Inflammatory macrophage treated with lipopolysaccharide for 4 hours (primary cell): ENCODE measurements around the gene RHOBTB3.
"Not testable (repeated sequence)": the region's sequence is repeated elsewhere in the genome, so short reads cannot be mapped to it uniquely, and the experiment has no call there.

Experiments used
- DNase-seq: peaks from one replicate; pipeline ENCODE4 v3.0.0-alpha.2; 2020

The RHOBTB3 gene

DNA sequence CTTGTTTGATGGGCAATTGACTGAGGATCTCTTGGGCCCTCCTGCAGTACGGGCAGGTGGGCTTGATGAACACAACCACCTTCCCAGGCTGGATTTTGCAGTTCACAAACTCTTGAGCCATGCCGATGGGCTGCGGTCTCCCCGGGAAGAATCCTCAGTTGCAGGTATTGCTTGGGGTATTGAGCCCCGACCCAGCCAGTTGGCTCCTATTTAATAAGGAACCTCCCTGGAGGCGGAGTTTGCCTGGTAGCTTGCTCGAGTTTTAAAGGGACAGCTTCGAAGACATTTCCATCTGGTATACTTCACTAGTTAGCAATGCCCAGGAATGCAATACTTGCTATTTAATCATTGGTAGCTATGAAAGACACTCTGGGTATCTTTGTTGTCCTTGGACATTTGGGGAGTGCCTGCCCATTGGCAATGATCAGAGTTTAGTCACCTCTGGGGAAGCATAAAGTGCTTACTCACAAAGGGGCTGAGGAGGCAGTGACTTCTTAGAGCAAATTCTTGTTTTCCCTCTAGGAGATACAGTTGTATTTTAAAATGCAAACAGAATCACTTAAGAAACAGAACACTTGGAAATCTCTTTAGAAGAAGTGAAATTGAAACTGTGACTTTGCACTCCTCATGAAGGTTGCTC, 91.5 kb downstream of the RHOBTB3 start, which contains the start of gene GLRX:
GLRX (minus strand) TSS at position 185 of the 640 bp plus-strand sequence; CDS start at position 121, 64 bp downstream.
- DNase-seq, result peak; percentile 81

DNA sequence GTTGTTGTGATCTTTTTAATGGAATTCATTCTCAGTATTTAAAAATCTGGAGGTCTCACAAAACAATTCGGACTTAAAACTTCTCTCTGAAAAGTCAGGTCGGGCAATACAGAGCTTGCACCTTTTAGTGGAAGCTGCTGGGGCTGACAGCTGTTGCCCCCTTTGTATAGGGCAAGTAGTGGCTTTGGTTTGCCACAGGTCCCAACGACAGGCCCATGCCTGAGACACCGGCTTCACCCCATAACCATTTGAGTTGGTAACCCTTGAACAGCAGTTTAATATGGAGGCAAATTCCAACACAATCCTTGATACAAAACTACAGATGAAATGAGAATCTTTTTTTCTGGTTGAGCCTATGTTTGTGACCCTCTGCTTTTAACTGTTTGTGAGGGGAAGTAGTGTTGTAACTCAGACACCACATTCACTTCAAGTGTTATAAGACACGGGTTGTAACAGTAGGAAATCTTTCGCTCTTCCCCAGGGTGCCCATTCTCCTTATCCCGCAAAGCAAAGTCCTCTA, 92.1 kb downstream of the RHOBTB3 start:
- no peak for DNase-seq

DNA sequence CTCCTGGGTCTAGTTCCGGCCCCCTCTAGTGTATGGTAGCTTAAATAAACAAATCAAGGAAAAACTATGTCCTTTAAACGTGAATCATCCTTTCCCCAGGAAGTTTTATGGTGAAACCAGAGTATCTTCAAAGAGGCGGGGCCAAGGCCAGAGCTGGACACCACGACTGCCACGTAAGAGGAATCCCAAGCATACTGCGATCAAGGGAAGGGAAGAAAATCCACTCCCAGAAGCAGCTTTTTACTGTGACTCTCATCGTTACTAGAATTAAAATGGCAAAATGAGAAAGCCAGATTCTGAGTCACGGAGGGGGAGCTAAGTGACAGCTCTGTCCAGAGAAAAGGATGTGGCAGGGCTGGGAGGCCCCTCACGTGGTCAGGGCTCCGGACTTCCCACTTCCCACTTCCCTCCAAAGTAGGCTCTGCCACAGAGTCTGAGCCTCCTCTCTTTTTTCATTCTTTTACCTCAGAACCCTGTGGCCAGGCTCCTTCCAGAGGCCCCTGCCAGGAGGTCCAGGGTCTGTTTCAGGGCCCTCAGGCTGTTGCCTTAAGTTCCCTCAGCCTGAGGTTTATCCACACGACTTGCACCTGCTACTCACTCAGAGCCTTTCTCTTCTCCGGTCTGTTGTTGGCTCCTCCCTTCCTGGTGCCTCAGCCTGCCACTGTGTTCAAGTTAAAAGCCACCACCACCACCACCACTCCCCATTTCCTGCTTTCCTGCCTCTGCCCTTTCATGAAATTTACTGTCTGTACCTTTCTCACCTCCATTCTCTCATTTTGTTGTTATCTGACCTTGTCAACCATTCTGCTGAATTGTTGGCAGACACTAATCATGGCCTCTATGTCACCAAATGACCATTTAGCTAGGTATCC, 92.8 kb downstream of the RHOBTB3 start:
- DNase-seq, result peak; percentile 94

GRCh38 chr5:95824747-95825146, 93.6 kb downstream of the RHOBTB3 start:
- DNase-seq, result no peak

- DNase-seq, result peak; percentile 35
These were observed 94.4 kb downstream of the RHOBTB3 start for GRCh38 chr5:95825495-95825894.

GRCh38 chr5:95826949-95827891, 96.1 kb downstream of the RHOBTB3 start:
- DNase-seq, result peak; percentile 66

DNA sequence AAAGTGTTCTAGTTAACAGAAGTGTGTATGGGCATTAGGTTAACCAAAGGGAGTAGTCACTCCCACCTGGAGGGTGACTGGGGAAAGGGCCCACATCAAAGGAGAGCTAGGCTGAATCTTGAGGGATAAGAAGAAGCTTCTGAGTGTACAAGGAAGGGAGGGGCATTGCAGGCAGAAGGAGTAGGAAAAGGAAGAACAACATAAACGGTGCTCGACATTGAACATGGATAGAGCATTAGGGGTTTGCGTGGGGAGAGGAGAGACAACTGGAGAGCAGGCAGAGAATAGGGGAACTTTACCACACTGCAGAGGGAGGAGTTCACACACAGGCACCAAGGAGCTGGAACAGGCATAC, 96.7 kb downstream of the RHOBTB3 start:
- peak; percentile 22 for DNase-seq

- no peak for DNase-seq
These were observed 99.1 kb downstream of the RHOBTB3 start for GRCh38 chr5:95830226-95830625.

DNA sequence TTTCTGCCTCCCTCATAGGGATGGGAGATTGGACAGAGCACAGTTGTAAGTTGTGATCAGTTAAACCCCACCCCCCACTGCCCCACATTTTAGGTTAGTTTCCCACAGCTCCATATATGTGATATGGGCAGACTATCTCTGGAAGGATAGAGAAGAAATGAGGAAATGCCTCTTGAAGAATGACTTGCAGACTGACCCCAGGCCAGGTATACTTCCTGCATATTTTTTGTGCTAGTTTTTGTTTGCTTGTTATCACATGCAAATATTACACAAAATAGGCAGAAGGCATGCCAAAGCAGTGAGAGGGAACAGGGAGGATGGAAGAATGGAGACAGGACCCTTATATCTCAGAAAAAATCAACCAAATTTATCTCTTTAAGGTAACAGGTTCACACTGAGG, 101.5 kb downstream of the RHOBTB3 start:
- no peak for DNase-seq

DNA sequence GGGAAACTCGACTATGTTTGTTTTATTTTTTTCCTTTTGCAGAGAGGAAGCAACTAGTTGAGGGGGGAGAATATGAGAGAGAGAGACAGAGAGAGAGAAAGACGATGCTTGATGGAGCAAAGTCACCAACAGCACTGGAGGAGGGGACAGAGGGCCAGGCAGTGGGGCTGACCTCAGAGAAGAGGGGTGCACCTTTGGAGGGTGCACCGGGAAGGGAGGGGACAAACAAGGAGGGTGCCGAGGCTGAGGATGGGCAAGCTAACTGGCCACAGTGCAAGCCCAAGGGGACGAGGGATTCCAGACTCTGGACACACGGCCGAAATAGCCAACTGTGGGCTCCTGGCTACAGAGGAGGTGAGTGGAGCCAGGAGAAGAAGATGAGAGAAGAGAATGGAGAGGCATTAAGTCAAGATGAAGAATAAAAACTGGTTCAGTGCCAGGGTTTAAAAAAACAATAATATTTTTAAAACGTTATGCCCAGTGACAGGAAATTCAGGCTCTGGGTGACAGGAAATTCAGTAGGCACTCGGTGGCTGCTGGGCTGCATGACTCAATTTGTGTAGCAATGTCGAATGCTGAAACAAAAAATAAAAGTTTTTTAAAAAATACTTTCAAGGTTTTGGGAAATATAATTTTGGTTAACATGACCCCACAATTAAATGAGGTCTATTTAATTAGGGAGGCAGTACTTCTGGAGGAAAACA, 104.7 kb downstream of the RHOBTB3 start:
- DNase-seq, result peak; percentile 72

DNA sequence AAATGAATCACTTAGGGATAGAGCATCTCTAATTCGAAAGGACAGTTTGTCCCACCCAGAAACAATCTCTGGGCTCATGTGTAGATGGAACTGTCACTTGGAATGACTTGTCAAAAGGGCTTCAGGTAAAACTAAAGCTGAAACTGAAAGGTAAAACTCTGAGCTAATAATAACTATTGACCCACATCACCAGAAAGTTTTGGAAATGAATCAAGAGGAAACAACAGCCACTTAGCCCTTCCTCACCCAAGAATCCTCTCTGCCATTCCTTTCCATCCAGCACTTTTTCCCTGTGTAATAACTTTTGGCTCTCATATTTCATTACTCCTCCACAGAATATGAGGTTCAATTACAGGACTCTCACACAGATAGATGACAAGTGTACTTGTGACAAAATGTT, 105.4 kb downstream of the RHOBTB3 start:
- DNase-seq, result peak; percentile 50

- not testable (repeated sequence) for DNase-seq
These were observed 105.8 kb downstream of the RHOBTB3 start for GRCh38 chr5:95836971-95837370.

DNA sequence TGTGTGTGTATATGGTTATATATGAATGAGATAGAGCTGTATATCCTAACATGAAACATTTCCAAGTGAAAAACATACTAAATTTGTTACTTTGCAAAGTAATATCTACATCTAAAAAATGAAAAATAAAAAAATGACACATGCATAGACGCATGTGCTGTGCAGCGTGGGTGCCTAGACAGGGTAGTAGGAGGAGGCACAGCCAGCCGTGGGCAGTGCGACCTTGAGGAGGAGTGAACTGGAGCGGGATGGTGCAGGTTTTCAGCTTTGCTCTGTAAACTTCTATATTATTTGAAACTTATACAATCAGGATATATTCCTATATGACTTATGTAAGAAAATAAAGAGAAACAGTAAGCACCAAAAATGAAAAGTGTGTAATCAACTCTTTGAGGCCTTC, 106.4 kb downstream of the RHOBTB3 start:
- no peak for DNase-seq

DNA sequence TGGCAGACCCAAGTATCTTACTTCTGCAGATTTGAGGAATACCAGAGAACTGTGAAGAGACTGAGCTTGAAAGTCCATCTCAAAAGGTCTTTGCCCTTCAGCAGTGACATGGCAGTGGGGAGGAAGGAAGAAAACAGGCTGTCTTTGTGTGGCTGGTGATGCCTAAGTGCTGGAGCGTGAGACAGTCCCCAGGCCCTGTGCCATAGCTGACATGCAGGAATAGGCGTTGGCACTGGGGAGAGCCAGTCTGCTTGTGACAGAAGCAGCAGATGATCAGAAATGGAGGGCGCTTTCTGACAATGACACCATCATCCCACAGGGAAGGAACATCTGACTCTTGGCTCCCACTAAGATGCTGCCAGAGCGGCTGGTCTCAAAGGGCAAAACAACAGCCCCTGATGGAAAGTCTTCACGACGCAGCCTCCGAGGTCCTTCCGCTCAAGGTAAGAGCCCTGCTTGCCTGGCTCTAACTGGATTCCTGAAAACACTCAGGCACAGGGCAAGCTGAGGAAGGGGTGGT, 106.9 kb downstream of the RHOBTB3 start:
- no peak for DNase-seq

GRCh38 chr5:95838556-95838955, 107.4 kb downstream of the RHOBTB3 start:
- no peak for DNase-seq

- no peak for DNase-seq
These were observed 108.5 kb downstream of the RHOBTB3 start for GRCh38 chr5:95839658-95840057.

- peak; percentile 74 for DNase-seq
These were observed 110.0 kb downstream of the RHOBTB3 start for GRCh38 chr5:95840956-95841705.

GRCh38 chr5:95841914-95842812, 111.0 kb downstream of the RHOBTB3 start:
- peak; percentile 95 for DNase-seq

- peak; percentile 98 for DNase-seq
These were observed 111.9 kb downstream of the RHOBTB3 start for GRCh38 chr5:95842854-95843544.
